Spleen (tissue), 7 donors: ENCODE data around the gene EPHB4.

ENCODE experiments used
- CTCF ChIP-seq, 11 experiments: fragments of 200-600 bp in 7 of 11; fragments of 450-650 bp in 4 of 11; sonication (generic) in 4 of 11; IDR thresholded peaks in 8 of 11; conservative IDR thresholded peaks in 3 of 11; 1 replicate in 7 of 11; 2 replicates in 4 of 11; pipeline versions ENCODE4 v1.4.0 to v1.8.0; 2016 to 2021; ENCODE audit warnings: antibody characterized with exemption in 11 of 11, inconsistent platforms in 4 of 11, mild to moderate bottlenecking in 1 of 11
- POLR2A ChIP-seq, 3 donors: fragments of 450-650 bp; IDR thresholded peaks; one replicate each; pipeline ENCODE4 v1.5.1; 2017; ENCODE audit warnings: antibody characterized with exemption in 3 of 3, mild to moderate bottlenecking in 1 of 3
- donor health status: DM: no; HTN: no; CAD: no; lungs with moderate emphysema.
- donor health status: DM: no; HTN: no; CAD: no.
- donor health status: DM: no; HTN: no; CAD: no.

- no peak for TF ChIP-seq CTCF (IDR thresholded peaks at IDR 0.05 in 8 of 11, conservative IDR thresholded peaks at IDR 0.05 in 3 of 11)
- no peak for TF ChIP-seq POLR2A (IDR thresholded peaks at IDR 0.05)
Observed at GRCh38 chr7:100863406-100863950, 36.2 kb upstream of the EPHB4 start.
